Right lobe of liver (tissue), 6 donors: ENCODE measurements around the gene POLA2. TPM values are rescaled to one million over a fixed set of nuclear protein-coding genes. Genes with fewer than 3 reads are reported as not detected.

Experiments
- ATAC-seq, 4 donors: fragments of 200-7000 bp; cut with Tn5 transposase; one replicate each; pipeline ENCODE4 v1.9.1; 2020; ENCODE audit warnings: mild to moderate bottlenecking in 4 of 4, moderate library complexity in 4 of 4
- DNase-seq, 3 donors: peaks; one replicate each; pipeline ENCODE4 v3.0.0-alpha.2; 2020
- H3K27ac ChIP-seq, 3 donors: fragments of 200-600 bp; one replicate each; pipeline ENCODE4 v1.8.0; 2022
- H3K27me3 ChIP-seq, 2 donors: fragments of 200-600 bp; one replicate each; pipeline ENCODE4 v1.8.0; 2022
- H3K36me3 ChIP-seq, 4 donors: fragments of 200-600 bp; sonication (generic) in 1 of 4; one replicate each; pipeline versions ENCODE4 v1.5.1 to v1.8.0; 2017 to 2022; ENCODE audit warnings: control low read depth in 1 of 4
- H3K4me1 ChIP-seq, 4 donors: fragments of 200-600 bp; sonication (generic) in 1 of 4; one replicate each; pipeline versions ENCODE4 v1.5.1 to v1.8.0; 2017 to 2022; ENCODE audit warnings: control low read depth in 1 of 4
- H3K4me3 ChIP-seq, 3 donors: fragments of 200-600 bp; one replicate each; pipeline ENCODE4 v1.8.0; 2022
- H3K9me3 ChIP-seq, 4 donors: fragments of 200-600 bp; sonication (generic) in 1 of 4; one replicate each; pipeline versions ENCODE4 v1.5.1 to v1.8.0; 2017 to 2022; ENCODE audit warnings: control low read depth in 1 of 4
- POLR2A ChIP-seq: fragments of 450-650 bp; IDR thresholded peaks from one replicate; pipeline ENCODE4 v1.6.1; 2017; ENCODE audit warnings: antibody characterized with exemption, mild to moderate bottlenecking
- WGBS: methylation state at CpG from one replicate; pipeline ENCODE4 v1.1.6; 2018; ENCODE audit warnings: low coverage, low lambda C conversion rate; ENCODE audit not compliant: insufficient coverage; ENCODE audit errors: missing lambda C conversion rate; 5-methylcytosine and 5-hydroxymethylcytosine counted together
- intact Hi-C, 2 donors: fragments of 100-400 bp; cut with DNase I; formaldehyde crosslinking; loops; one replicate each; pipeline versions ENCODE4 v1.11.2 to v1.14.1; 2022
- total RNA-seq, 6 experiments: library from RNA; depleted of rRNA in 2 of 6; stranded (reverse); fragments of >200 nt in 2 of 6; fragmentation: NEBNext Ultra II Directional in 3 of 6; extraction: Animal tissue kit (Norgen Biotek cat#: 25700) in 3 of 6; gene quantifications; one replicate each; pipeline versions ENCODE4 v1.1.0 to v1.2.4, GENCODE V29; 2016 to 2023
- TF ChIP-seq, protein P1 (sequence below), 4 donors: fragments of 200-600 bp in 3 of 4; fragments of 450-650 bp in 1 of 4; IDR thresholded peaks; one replicate each; pipeline versions ENCODE4 v1.5.1 to v1.8.0; 2016 to 2022; ENCODE audit warnings: antibody characterized with exemption in 4 of 4, mild to moderate bottlenecking in 2 of 4
- donor health status: DM: no; HTN: yes; CAD: no.
- donor health status: DM: no; HTN: no; CAD: no.
- donor health status: DM: no; HTN: no; CAD: no.
- donor health status: DM: no; HTN: yes; CAD: no.
- donor health status: DM: no; HTN: yes; CAD: no.

POLA2 gene
- total RNA-seq, 6 experiments from 2014 or later, result 1.8 to 8.4 (median 3.5) TPM

DNA sequence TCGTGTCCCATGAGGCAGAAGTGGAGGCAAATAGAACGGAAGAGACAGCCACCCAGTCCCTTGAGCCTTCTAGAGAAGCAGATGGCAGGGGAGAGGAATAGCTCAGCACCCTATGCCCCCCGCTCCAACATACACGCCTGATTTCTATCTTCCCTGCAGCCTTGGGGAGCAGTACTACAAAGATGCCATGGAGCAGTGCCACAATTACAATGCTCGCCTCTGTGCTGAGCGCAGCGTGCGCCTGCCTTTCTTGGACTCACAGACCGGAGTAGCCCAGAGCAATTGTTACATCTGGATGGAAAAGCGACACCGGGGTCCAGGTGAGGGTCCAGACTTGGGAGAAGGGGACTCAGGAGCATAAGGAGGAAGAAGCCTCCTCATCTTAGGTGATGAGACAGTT is 78.5 kb downstream of the POLA2 start:
- Histone ChIP-seq H3K4me1 (peaks cover 0 to 4% (median 0%) of the 10 kb centered on the region in 4 donors), H3K27ac (no peak overlapping the region), H3K27me3 (no peaks in the 10 kb centered on the region), H3K9me3 (no peaks in the 10 kb centered on the region), H3K4me3 (no peak overlapping the region), H3K36me3 (peaks cover 20 to 58% (median 34%) of the 10 kb centered on the region in 4 donors)
- TF ChIP-seq POLR2A, result no peak
- TF ChIP-seq, protein P1, sequence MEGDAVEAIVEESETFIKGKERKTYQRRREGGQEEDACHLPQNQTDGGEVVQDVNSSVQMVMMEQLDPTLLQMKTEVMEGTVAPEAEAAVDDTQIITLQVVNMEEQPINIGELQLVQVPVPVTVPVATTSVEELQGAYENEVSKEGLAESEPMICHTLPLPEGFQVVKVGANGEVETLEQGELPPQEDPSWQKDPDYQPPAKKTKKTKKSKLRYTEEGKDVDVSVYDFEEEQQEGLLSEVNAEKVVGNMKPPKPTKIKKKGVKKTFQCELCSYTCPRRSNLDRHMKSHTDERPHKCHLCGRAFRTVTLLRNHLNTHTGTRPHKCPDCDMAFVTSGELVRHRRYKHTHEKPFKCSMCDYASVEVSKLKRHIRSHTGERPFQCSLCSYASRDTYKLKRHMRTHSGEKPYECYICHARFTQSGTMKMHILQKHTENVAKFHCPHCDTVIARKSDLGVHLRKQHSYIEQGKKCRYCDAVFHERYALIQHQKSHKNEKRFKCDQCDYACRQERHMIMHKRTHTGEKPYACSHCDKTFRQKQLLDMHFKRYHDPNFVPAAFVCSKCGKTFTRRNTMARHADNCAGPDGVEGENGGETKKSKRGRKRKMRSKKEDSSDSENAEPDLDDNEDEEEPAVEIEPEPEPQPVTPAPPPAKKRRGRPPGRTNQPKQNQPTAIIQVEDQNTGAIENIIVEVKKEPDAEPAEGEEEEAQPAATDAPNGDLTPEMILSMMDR (IDR thresholded peaks at IDR 0.05), result no peak
- no peak for ATAC-seq
- no peak for DNase-seq
- 92% methylated on average over 11 of the region's 11 CpGs for whole genome bisulfite sequencing
- intact Hi-C loops, result no loop called here

DNA sequence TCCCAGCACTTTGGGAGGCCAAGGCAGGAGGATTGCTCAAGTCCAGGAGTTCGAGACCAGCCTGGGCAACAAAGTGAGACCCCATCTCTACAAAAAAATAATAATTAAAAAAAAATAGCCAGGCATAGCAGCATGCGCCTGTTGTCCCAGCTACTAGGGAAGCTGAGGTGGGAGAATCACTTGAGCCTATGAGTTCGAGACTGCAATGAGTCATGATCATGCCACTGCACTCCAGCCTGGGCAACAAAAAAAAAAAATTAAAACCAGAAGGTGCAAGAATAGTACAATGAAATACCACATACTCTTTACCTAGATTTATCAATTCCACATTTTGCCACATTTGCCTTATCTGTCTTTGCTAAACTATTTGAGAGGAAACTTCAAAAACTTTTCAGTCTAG is 80.1 kb downstream of the POLA2 start:
- DNase-seq (no peak), ATAC-seq (no peak)
- Histone ChIP-seq H3K4me3 (no peak overlapping the region), H3K27ac (no peak overlapping the region), H3K9me3 (no peaks in the 10 kb centered on the region), H3K4me1 (no peaks in the 10 kb centered on the region), H3K36me3 (peaks cover 25 to 74% (median 44%) of the 10 kb centered on the region in 4 donors), H3K27me3 (no peaks in the 10 kb centered on the region)
- intact Hi-C loops, result no loop called here
- TF ChIP-seq, protein P1 (IDR thresholded peaks at IDR 0.05), result no peak
- no peak for TF ChIP-seq POLR2A
- WGBS, result 95% methylated on average over 3 of the region's 3 CpGs

Other genes with a start within 250 kb of the POLA2 start
- gene ARL2, start 247.8 kb upstream of the POLA2 start, total RNA-seq, result 10 to 100 TPM in 3 of 6 experiments, 1 to 10 TPM in 3; 7.3 to 26.2 (median 10.0) TPM
- 10 to 100 TPM in 1 of 6 experiments, 1 to 10 TPM in 5; 6.4 to 10.3 (median 8.7) TPM for gene SNX15, start 234.5 kb upstream of the POLA2 start, total RNA-seq
- gene SAC3D1, start 220.8 kb upstream of the POLA2 start, total RNA-seq, result 10 to 100 TPM in 2 of 6 experiments, 1 to 10 TPM in 4; 4.2 to 13.8 (median 5.8) TPM
- gene NAALADL1, start 203.4 kb upstream of the POLA2 start, total RNA-seq, result 1 to 10 TPM in 5 of 6 experiments, under 1 TPM in 1; 0.83 to 3.5 (median 1.4) TPM
- gene CDCA5, start 177.9 kb upstream of the POLA2 start, total RNA-seq, result 1 to 10 TPM in 3 of 6 experiments, under 1 TPM in 3; 0.31 to 2.3 (median 1.0) TPM
- 10 to 100 TPM; 15.4 to 22.4 (median 18.0) TPM for gene ZFPL1, start 177.7 kb upstream of the POLA2 start, total RNA-seq
- 100 to 1,000 TPM in 2 of 6 experiments, 10 to 100 TPM in 4; 41.5 to 170 (median 50.2) TPM for gene VPS51, start 165.7 kb upstream of the POLA2 start, total RNA-seq
- 100 to 1,000 TPM in 1 of 6 experiments, 10 to 100 TPM in 5; 25.6 to 112 (median 37.8) TPM for gene TM7SF2, start 150.1 kb upstream of the POLA2 start, total RNA-seq
- 10 to 100 TPM in 2 of 6 experiments, 1 to 10 TPM in 4; 4.9 to 15.7 (median 6.2) TPM for gene ZNHIT2, start 144.3 kb upstream of the POLA2 start, total RNA-seq
- 100 to 1,000 TPM; 287 to 472 (median 343) TPM for gene FAU, start 139.8 kb upstream of the POLA2 start, total RNA-seq
- gene MRPL49, start 139.6 kb upstream of the POLA2 start, total RNA-seq, result 10 to 100 TPM; 26.3 to 51.7 (median 28.4) TPM
- 100 to 1,000 TPM in 4 of 6 experiments, 10 to 100 TPM in 2; 73.0 to 120 (median 109) TPM for gene SYVN1, start 127.4 kb upstream of the POLA2 start, total RNA-seq
- 1 to 10 TPM in 2 of 6 experiments, under 1 TPM in 2, not detected in 2; 0.49 to 1.8 (median 0.87) TPM for gene SPDYC, start 91.7 kb upstream of the POLA2 start, total RNA-seq
- 100 to 1,000 TPM in 1 of 6 experiments, 10 to 100 TPM in 5; 55.7 to 124 (median 83.1) TPM for gene CAPN1, start 80.0 kb upstream of the POLA2 start, total RNA-seq
- gene CDC42EP2, start 52.9 kb downstream of the POLA2 start, total RNA-seq, result 1 to 10 TPM in 4 of 6 experiments, under 1 TPM in 2; 0.55 to 3.4 (median 2.3) TPM
- gene DPF2, start 71.9 kb downstream of the POLA2 start, total RNA-seq, result 10 to 100 TPM; 11.1 to 21.7 (median 19.4) TPM
- under 1 TPM in 3 of 6 experiments, not detected in 3; 0.10 to 0.28 (median 0.20) TPM for gene TIGD3, start 92.8 kb downstream of the POLA2 start, total RNA-seq
- gene SLC25A45, start 120.7 kb downstream of the POLA2 start, total RNA-seq, result 10 to 100 TPM in 4 of 6 experiments, 1 to 10 TPM in 2; 7.5 to 17.5 (median 12.1) TPM
- gene FRMD8, start 124.7 kb downstream of the POLA2 start, total RNA-seq, result 10 to 100 TPM in 4 of 6 experiments, 1 to 10 TPM in 2; 7.7 to 17.1 (median 14.3) TPM
- gene NEAT1, start 160.8 kb downstream of the POLA2 start, total RNA-seq, result 1,000 to 10,000 TPM in 2 of 6 experiments, 100 to 1,000 TPM in 4; 202 to 1,225 (median 767) TPM
- gene MALAT1, start 237.1 kb downstream of the POLA2 start, total RNA-seq, result 1,000 to 10,000 TPM; 2,716 to 5,163 (median 3,933) TPM